ENCODE measurements around the gene RUBCN. TPM values are rescaled to one million over a fixed set of nuclear protein-coding genes. Genes with fewer than 3 reads are reported as not detected.

The RUBCN gene
- total RNA-seq = 11.5 and 16.3 TPM in 2 replicates

DNA sequence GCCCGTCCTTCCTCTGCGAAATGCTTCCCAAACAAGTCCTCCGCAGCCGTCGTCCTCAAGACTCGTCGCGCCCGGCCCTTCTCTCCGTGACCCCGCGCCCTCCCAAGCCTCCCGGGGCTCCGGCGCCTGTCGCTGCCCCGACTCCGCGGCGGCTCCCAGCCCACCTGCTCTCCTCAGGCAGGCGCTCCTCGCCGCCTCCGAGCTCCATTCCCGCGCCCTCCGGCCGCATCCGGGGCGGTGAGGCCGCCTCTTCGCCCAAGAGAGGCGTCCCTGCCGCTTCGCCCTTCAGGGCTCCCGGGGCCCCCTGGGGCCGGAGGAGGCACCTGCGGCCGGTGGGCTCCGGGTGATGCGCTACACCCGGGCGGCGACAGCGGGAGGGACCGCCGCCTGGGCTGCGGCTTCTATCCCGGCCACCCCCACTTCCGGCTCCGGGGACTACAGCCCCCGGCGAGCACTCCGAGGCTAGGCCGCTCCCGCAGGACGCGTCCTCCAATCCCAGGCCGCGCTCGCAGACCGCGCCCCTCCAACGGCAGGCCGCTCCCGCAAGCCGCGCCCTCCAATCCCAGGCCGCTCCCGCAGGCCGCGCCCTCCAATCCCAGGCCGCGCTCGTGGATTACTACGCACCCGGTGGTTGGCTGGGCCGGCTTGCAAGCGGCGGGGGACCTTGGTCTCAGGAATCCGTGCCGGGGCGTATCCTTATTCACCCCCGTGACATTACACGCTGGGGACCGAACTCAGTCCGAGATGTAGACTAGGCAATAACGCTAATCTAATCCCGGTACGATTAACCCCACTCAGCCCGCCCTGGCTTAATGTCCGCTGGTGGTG is at the start of gene RUBCN:
Gene RUBCN, minus strand, starts transcription at position 414 of the 828 bp plus-strand sequence. Its CDS starts 185 bp downstream, at position 229.

DNA sequence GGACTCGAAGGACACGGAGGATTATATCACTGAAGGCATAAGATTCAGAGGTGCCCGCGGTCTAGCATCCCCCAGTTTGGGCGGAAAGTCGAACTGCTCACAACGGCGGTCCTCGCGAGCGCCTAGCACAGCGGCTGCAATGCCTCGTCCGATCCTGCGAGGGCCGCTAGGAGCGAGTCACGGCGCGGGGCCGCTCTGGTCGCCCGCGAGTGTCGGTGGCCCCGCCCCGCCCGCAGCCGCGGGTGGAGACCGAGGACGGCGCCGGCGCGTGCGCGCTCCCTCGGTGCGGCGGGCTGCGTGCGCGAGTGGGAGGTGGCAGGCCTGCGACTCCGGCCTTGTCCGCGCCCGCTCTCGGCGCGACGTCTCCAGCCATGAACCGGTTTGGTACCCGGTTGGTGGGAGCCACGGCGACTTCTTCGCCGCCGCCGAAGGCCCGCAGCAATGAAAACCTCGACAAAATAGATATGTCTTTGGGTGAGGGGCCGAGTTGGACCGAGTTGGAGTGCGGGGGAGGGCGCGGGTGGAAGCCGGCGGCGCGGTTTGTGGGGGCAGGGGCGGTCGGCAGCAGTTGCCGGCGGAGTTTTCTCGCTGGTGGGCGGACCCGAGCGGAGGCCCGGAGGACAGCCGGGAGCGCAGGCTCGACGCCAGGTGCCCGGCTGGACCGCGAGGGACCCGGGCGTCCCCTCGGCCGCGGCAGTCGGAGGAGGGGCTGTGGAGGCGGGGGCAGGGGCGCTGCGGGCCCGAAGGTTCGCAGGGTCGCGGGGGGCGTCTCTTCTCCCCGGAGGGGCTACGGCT is 13.1 kb upstream of the RUBCN start, which contains the start of gene FYTTD1:
Gene FYTTD1, plus strand, starts transcription at position 283 of the 795 bp plus-strand sequence. Its CDS starts 89 bp downstream, at position 372.

Other genes with a start within 250 kb of the RUBCN start
- gene BDH1, start 180.9 kb downstream of the RUBCN start, total RNA-seq = 0.72 and 3.2 TPM in 2 replicates
- 49.4 and 50.2 TPM in 2 replicates for gene FYTTD1, start 13.0 kb upstream of the RUBCN start, total RNA-seq
- 104 TPM in 2 replicates for gene LRCH3, start 54.4 kb upstream of the RUBCN start, total RNA-seq
- 262 and 317 TPM in 2 replicates for gene RPL35A, start 213.3 kb upstream of the RUBCN start, total RNA-seq
- gene LMLN, start 223.3 kb upstream of the RUBCN start, total RNA-seq = 14.8 and 15.1 TPM in 2 replicates

Measured in smooth muscle cell of the pulmonary artery (primary cell).